Small intestine (tissue), 16 donors: ENCODE data around the gene TAS1R1. TPM values are rescaled to one million over a fixed set of nuclear protein-coding genes. Genes with fewer than 3 reads are reported as not detected.

Source experiments
- DNase-seq, 2 donors: peaks; one replicate each; pipeline versions ENCODE4 v3.0.0 to v3.0.0-alpha.2; 2013
- FAIRE-seq: peaks from 2 replicates; lab custom pipeline; 2012; peaks lifted over from hg19 to GRCh38; lab: Jason Lieb, UNC
- H3K27ac ChIP-seq, 3 donors: one replicate each; pipeline ENCODE4 v1.5.1; 2013; ENCODE audit warnings: low read length in 2 of 3, mild to moderate bottlenecking in 2 of 3, control low read depth in 1 of 3, inconsistent platforms in 1 of 3, low read depth in 1 of 3, moderate library complexity in 1 of 3
- H3K27me3 ChIP-seq, 3 donors: one replicate each; pipeline ENCODE4 v1.6.1; 2013; ENCODE audit warnings: low read length in 3 of 3, inconsistent platforms in 1 of 3; ENCODE audit not compliant: control insufficient read depth in 3 of 3, insufficient read depth in 3 of 3
- H3K36me3 ChIP-seq, 3 donors: one replicate each; pipeline ENCODE4 v1.6.1; 2013; ENCODE audit warnings: low read length in 3 of 3, inconsistent platforms in 1 of 3, low read depth in 1 of 3, mild to moderate bottlenecking in 1 of 3, moderate library complexity in 1 of 3; ENCODE audit not compliant: control insufficient read depth in 3 of 3, insufficient read depth in 2 of 3
- H3K4me1 ChIP-seq, 3 donors: one replicate each; pipeline ENCODE4 v1.6.1; 2013; ENCODE audit warnings: low read length in 2 of 3, inconsistent platforms in 1 of 3, low read depth in 1 of 3, mild to moderate bottlenecking in 1 of 3, moderate library complexity in 1 of 3; ENCODE audit not compliant: control insufficient read depth in 3 of 3, insufficient read depth in 2 of 3
- H3K4me3 ChIP-seq, 3 donors: one replicate each; pipeline ENCODE4 v1.5.1; 2013; ENCODE audit warnings: low read length in 3 of 3, control low read depth in 1 of 3, inconsistent platforms in 1 of 3, low read depth in 1 of 3, mild to moderate bottlenecking in 1 of 3, moderate library complexity in 1 of 3
- H3K9me3 ChIP-seq, 2 donors: one replicate each; pipeline ENCODE4 v1.6.1; 2013; ENCODE audit warnings: low read depth in 1 of 2, low read length in 1 of 2; ENCODE audit not compliant: control insufficient read depth in 2 of 2, insufficient read depth in 1 of 2
- WGBS, 3 donors: extraction: QIAGEN DNeasy Blood & Tissue Kit; methylation state at CpG; one replicate each; pipeline ENCODE4 v1.1.7; 2013; 5-methylcytosine and 5-hydroxymethylcytosine counted together
- long read RNA-seq, 10 donors: transcript quantifications; one replicate each; lab custom pipeline, GENCODE V29; 2026
- polyA plus RNA-seq, 4 donors: library from polyadenylated mRNA; stranded (reverse) in 3 of 4; unstranded in 1 of 4; fragments of 200-250 nt in 3 of 4; fragments of 120-200 nt in 1 of 4; gene quantifications; one replicate each; pipeline versions ENCODE4 v1.2.1 to v1.2.3, GENCODE V29; 2013
- donor health status: healthy with polysubstance abuse.
- donor health status: control.
- donor health status: control.
- donor health status: Bipolar disorder and iron deficiency.
- donor health status: healthy.

The TAS1R1 gene
- under 1 TPM in 3 of 4 donors, not detected in 1; 0.07 to 0.27 (median 0.13) TPM for polyA plus RNA-seq
- long read RNA-seq, donor 1 = 0 reads
- long read RNA-seq, donor 2 = 0 reads
- long read RNA-seq, donor 3 = 0 reads
- long read RNA-seq, donor 4 = 0 reads
- long read RNA-seq, donor 5 = 0 reads
- long read RNA-seq, donor 6 = 0 reads
- long read RNA-seq, donor 7 = 0 reads
- long read RNA-seq, donor 8 = 0 reads
- long read RNA-seq, donor 9 = 0 reads
- long read RNA-seq, donor 10 = 0 reads

DNA sequence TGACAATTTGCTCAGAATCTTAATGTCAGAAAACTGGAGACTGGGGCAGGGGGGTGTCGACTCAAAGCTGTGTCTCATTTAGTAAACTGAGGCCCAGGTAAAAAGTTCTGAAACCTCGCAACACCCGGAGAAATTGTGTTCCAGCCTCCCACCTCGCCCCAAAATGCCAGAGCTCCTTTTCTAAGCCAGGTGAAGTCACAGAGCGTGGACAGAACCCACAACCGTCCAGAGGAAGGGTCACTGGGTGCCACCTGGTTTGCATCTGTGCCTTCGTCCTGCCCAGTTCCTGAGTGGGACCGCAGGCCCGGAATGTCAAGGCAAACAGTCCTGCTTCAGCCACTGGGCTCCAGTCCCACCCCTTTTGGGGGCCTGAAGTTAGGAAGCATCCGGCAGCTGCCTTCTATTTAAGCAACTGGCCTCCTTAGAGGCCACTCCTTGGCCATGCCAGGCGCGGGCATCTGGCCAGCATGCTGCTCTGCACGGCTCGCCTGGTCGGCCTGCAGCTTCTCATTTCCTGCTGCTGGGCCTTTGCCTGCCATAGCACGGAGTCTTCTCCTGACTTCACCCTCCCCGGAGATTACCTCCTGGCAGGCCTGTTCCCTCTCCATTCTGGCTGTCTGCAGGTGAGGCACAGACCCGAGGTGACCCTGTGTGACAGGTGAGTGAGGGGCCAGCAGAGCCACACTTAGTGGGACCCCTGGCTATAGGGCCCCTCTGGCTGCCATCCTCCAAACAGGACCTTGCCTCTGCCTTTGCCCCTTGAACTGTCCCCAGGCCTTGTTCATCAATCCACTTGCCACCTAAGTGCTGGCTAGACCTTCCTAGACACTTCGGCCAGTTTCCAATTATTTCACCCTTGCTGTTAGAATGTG is at the start of gene TAS1R1:
TAS1R1 (plus strand) TSS at position 401 of the 872 bp plus-strand sequence; CDS start at position 468, 67 bp downstream.
- FAIRE-seq (no peak), DNase-seq (peak in 1 of 2 donors; percentile 5)
- 80 to 87% (median 82%) methylated on average over 19 of the region's 19 CpGs for WGBS, 3 donors

DNA sequence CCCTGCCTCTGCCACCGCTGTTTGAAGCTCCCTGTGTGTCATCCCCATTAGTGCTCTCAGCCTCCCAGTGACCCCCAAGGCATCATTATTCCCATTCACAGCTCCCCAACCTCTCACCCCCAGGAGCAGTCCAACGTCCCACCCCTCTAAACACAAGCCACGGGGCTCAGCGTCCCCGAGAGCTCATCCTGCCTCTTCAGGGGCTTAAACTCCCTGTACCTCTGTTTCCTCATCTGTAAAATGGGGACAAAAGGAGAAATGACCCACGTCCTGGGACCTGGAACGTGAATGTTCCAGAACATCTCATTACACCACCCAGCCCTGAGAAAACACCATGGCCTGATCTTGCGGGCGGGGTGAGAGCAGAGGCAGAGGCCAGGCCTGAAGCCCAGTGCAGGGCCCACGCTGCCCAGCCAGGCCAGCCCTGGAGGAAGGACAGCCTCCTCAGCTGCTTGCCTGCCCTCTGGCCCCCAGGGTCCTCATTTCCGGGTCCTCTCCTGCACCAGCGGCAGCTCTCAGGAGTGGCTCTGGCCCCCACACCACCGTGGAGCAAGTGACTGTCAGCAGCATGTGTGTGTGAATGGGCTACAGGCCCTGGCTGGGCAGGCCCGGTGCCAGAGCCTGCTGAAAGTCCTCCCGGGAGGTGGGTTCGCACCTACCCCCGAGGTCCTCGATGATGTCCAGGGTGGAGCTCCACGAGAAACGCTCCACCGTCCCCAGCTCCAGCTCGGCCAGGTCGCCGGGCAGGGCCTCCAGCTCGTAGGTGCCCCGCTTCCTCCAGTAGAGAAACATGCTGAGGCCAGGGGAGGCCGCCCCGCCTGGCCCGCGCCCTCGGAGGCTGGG is 49.5 kb upstream of the TAS1R1 start:
- H3K36me3 ChIP-seq = no peaks in the 10 kb centered on the region
- no peak overlapping the region for H3K27ac ChIP-seq
- H3K9me3 ChIP-seq = no peaks in the 10 kb centered on the region
- H3K4me3 ChIP-seq = no peak overlapping the region
- peaks cover 0 to 2% (median 0%) of the 10 kb centered on the region in 3 donors for H3K27me3 ChIP-seq
- DNase-seq (no peak), FAIRE-seq (no peak)
- no peaks in the 10 kb centered on the region for H3K4me1 ChIP-seq
- 84 to 86% (median 85%) methylated on average over 23 to 31 of the region's 31 CpGs for WGBS, 3 donors

More for the DNA sequence above, at the start of gene TAS1R1:
- H3K27me3 ChIP-seq = no peaks in the 10 kb centered on the region
- H3K27ac ChIP-seq = peak within 1 kb of the TSS in 1 of 3 donors; percentile 68
- H3K4me3 ChIP-seq = peak within 1 kb of the TSS; percentile 94 to 98 (median 96)
- H3K4me1 ChIP-seq = peaks cover 0 to 5% (median 4%) of the 10 kb centered on the region in 3 donors
- peaks cover 0 to 13% (median 3%) of the 10 kb centered on the region in 3 donors for H3K36me3 ChIP-seq
- no peaks in the 10 kb centered on the region for H3K9me3 ChIP-seq

- H3K36me3 ChIP-seq = no peaks in the 10 kb centered on the region
- FAIRE-seq (no peak), DNase-seq (no peak)
- H3K27me3 ChIP-seq = no peaks in the 10 kb centered on the region
- H3K27ac ChIP-seq = no peak overlapping the region
- H3K4me3 ChIP-seq = no peak overlapping the region
- H3K9me3 ChIP-seq = no peaks in the 10 kb centered on the region
- 77 to 81% (median 78%) methylated on average over 30 to 31 of the region's 31 CpGs for WGBS, 3 donors
- H3K4me1 ChIP-seq = no peaks in the 10 kb centered on the region
These were observed 48.7 kb upstream of the TAS1R1 start for GRCh38 chr1:6506210-6507036.

- Histone ChIP-seq H3K4me1 (no peaks in the 10 kb centered on the region), H3K9me3 (no peaks in the 10 kb centered on the region), H3K4me3 (no peak overlapping the region), H3K27ac (no peak overlapping the region), H3K36me3 (no peaks in the 10 kb centered on the region), H3K27me3 (no peaks in the 10 kb centered on the region)
- FAIRE-seq (no peak), DNase-seq (no peak)
- 58 to 69% (median 68%) methylated on average over 7 of the region's 7 CpGs for WGBS, 3 donors
These were observed 48.1 kb upstream of the TAS1R1 start for GRCh38 chr1:6507037-6507428.

- no peaks in the 10 kb centered on the region for H3K4me1 ChIP-seq
- H3K36me3 ChIP-seq = no peaks in the 10 kb centered on the region
- no peaks in the 10 kb centered on the region for H3K9me3 ChIP-seq
- no peak overlapping the region for H3K4me3 ChIP-seq
- FAIRE-seq (no peak), DNase-seq (no peak)
- 69 to 78% (median 73%) methylated on average over 12 of the region's 12 CpGs for WGBS, 3 donors
- no peak overlapping the region for H3K27ac ChIP-seq
- no peaks in the 10 kb centered on the region for H3K27me3 ChIP-seq
These were observed 47.6 kb upstream of the TAS1R1 start for GRCh38 chr1:6507461-6507911.

- Histone ChIP-seq H3K4me1 (no peaks in the 10 kb centered on the region), H3K27me3 (no peaks in the 10 kb centered on the region), H3K4me3 (no peak overlapping the region), H3K9me3 (no peaks in the 10 kb centered on the region), H3K36me3 (no peaks in the 10 kb centered on the region), H3K27ac (no peak overlapping the region)
- no peak for DNase-seq
- FAIRE-seq = no peak
- 73 to 85% (median 74%) methylated on average over 18 of the region's 18 CpGs for WGBS, 3 donors
These were observed 46.8 kb upstream of the TAS1R1 start for GRCh38 chr1:6508154-6508815.

DNA sequence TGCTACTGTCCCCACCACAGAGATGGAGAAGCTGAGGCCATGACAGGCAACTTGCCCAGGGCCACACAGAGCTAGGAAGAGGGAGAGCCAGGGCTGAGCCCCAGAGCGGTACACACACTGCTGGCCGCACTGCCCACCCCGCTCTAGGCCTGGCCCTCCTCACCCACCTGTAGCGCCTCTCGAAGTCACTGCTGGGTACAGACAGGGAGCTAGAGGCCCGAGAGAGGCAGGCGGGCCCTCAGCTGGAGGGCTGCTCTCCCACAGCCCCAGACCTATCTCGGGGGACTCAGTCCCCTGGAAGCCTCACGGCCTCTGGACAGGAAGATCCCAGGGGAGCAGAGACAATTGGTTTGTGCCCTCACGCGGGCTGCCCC is 46.3 kb upstream of the TAS1R1 start:
- no peaks in the 10 kb centered on the region for H3K4me1 ChIP-seq
- H3K9me3 ChIP-seq = no peaks in the 10 kb centered on the region
- WGBS, 3 donors = 83 to 91% (median 88%) methylated on average over 11 of the region's 11 CpGs
- DNase-seq = no peak
- H3K4me3 ChIP-seq = no peak overlapping the region
- H3K27me3 ChIP-seq = no peaks in the 10 kb centered on the region
- no peak overlapping the region for H3K27ac ChIP-seq
- H3K36me3 ChIP-seq = no peaks in the 10 kb centered on the region
- FAIRE-seq = no peak
